CD14-positive monocyte (primary cell): Measurements from ENCODE around the gene CHURC1. TPM values are rescaled to one million over a fixed set of nuclear protein-coding genes. Genes with fewer than 3 reads are reported as not detected.

Experiments
- DNase-seq, 3 donors: peaks; one replicate each; pipeline ENCODE4 v3.0.0-alpha.2; 2011 to 2022
- H2AFZ ChIP-seq: 2 replicates; pipeline ENCODE4 v1.6.0; 2012; ENCODE audit warnings: mild to moderate bottlenecking, low read depth, low read length, inconsistent platforms; ENCODE audit not compliant: insufficient read depth, poor library complexity, severe bottlenecking
- H3K27ac ChIP-seq, 2 donors: 1 replicate in 1 of 2; 2 replicates in 1 of 2; pipeline ENCODE4 v1.5.1; 2012 to 2013; ENCODE audit warnings: low read length in 2 of 2, control low read depth in 1 of 2, inconsistent platforms in 1 of 2, low read depth in 1 of 2, mild to moderate bottlenecking in 1 of 2
- H3K27me3 ChIP-seq, 2 donors: one replicate each; pipeline versions ENCODE4 v1.6.0 to v1.6.1; 2011 to 2013; ENCODE audit warnings: low read length in 2 of 2; ENCODE audit not compliant: control insufficient read depth in 2 of 2, insufficient read depth in 2 of 2
- H3K36me3 ChIP-seq, 2 donors: replicated peaks in 1 of 2; 1 replicate in 1 of 2; 2 replicates in 1 of 2; pipeline versions ENCODE4 v1.5.1 to v1.6.1; 2012 to 2013; ENCODE audit warnings: low read length in 2 of 2, control low read depth in 1 of 2, inconsistent platforms in 1 of 2, mild to moderate bottlenecking in 1 of 2; ENCODE audit not compliant: insufficient read depth in 2 of 2, control insufficient read depth in 1 of 2
- H3K4me1 ChIP-seq, 2 donors: 1 replicate in 1 of 2; 2 replicates in 1 of 2; pipeline versions ENCODE4 v1.5.1 to v1.6.1; 2012 to 2013; ENCODE audit warnings: low read length in 2 of 2, control low read depth in 1 of 2, inconsistent platforms in 1 of 2, mild to moderate bottlenecking in 1 of 2, moderate library complexity in 1 of 2; ENCODE audit not compliant: insufficient read depth in 2 of 2, control insufficient read depth in 1 of 2
- H3K4me2 ChIP-seq: replicated peaks from 2 replicates; pipeline ENCODE3; 2012; ENCODE audit warnings: low read length, moderate library complexity, mild to moderate bottlenecking; ENCODE audit not compliant: poor library complexity, severe bottlenecking; ENCODE audit errors: extremely low read depth
- H3K4me3 ChIP-seq, 3 experiments: fragments of 200-600 bp in 1 of 3; sonication (generic) in 1 of 3; replicated peaks in 1 of 3; 1 replicate in 2 of 3; 2 replicates in 1 of 3; pipeline ENCODE4 v1.5.1; 2011 to 2013; ENCODE audit warnings: low read length in 3 of 3, mild to moderate bottlenecking in 3 of 3, control low read depth in 2 of 3, low read depth in 2 of 3, inconsistent platforms in 1 of 3, moderate library complexity in 1 of 3
- H3K79me2 ChIP-seq: 2 replicates; pipeline ENCODE4 v1.6.0; 2012; ENCODE audit warnings: mild to moderate bottlenecking, control low read depth, inconsistent platforms, low read length, moderate library complexity; ENCODE audit not compliant: insufficient read depth
- H3K9ac ChIP-seq: 2 replicates; pipeline ENCODE4 v1.6.0; 2017; ENCODE audit warnings: low read length, mild to moderate bottlenecking; ENCODE audit not compliant: insufficient read depth, poor library complexity, severe bottlenecking
- H3K9me3 ChIP-seq, 2 donors: replicated peaks in 1 of 2; 1 replicate in 1 of 2; 2 replicates in 1 of 2; pipeline versions ENCODE4 v1.5.1 to v1.6.1; 2012 to 2013; ENCODE audit warnings: low read length in 2 of 2, control low read depth in 1 of 2; ENCODE audit not compliant: control insufficient read depth in 1 of 2, insufficient read depth in 1 of 2
- H4K20me1 ChIP-seq: 2 replicates; pipeline ENCODE4 v1.6.0; 2012; ENCODE audit warnings: mild to moderate bottlenecking, low read length, control low read depth, moderate library complexity; ENCODE audit not compliant: insufficient read depth
- H3K27ac Mint-ChIP-seq, 7 donors: one replicate each; pipeline ENCODE4 v1.8.0; 2020; ENCODE audit warnings: mild to moderate bottlenecking in 7 of 7, mixed read lengths in 7 of 7, moderate library complexity in 6 of 7, inconsistent platforms in 2 of 7
- H3K27me3 Mint-ChIP-seq, 3 donors: one replicate each; pipeline ENCODE4 v1.8.0; 2021 to 2022; ENCODE audit warnings: low read depth in 3 of 3, mild to moderate bottlenecking in 3 of 3, mixed read lengths in 3 of 3, moderate library complexity in 3 of 3, inconsistent platforms in 1 of 3
- H3K36me3 Mint-ChIP-seq, 2 donors: one replicate each; pipeline ENCODE4 v1.8.0; 2020; ENCODE audit warnings: mixed read lengths in 2 of 2, inconsistent platforms in 1 of 2, mild to moderate bottlenecking in 1 of 2
- H3K4me1 Mint-ChIP-seq: one replicate; pipeline ENCODE4 v1.8.0; 2020; ENCODE audit warnings: mild to moderate bottlenecking, mixed read lengths
- H3K4me3 Mint-ChIP-seq, 2 donors: one replicate each; pipeline ENCODE4 v1.8.0; 2020; ENCODE audit warnings: mild to moderate bottlenecking in 2 of 2, mixed read lengths in 2 of 2, moderate library complexity in 1 of 2
- H3K9me3 Mint-ChIP-seq, 7 donors: one replicate each; pipeline ENCODE4 v1.8.0; 2020 to 2022; ENCODE audit warnings: mixed read lengths in 7 of 7, mild to moderate bottlenecking in 6 of 7, moderate library complexity in 6 of 7, inconsistent platforms in 2 of 7
- CTCF ChIP-seq: fragments of 200-600 bp; IDR thresholded peaks from one replicate; pipeline ENCODE4 v1.8.0; 2022; ENCODE audit warnings: antibody characterized with exemption, mild to moderate bottlenecking
- WGBS: methylation state at CpG from one replicate; pipeline ENCODE4 v1.1.5; 2013; ENCODE audit warnings: missing lambda C conversion rate; ENCODE audit not compliant: insufficient coverage; 5-methylcytosine and 5-hydroxymethylcytosine counted together
- intact Hi-C, 2 donors: fragments of 100-400 bp; cut with micrococcal nuclease; formaldehyde crosslinking; loops; one replicate each; pipeline versions ENCODE4 v1.15.0 to v1.15.1; 2023
- polyA plus RNA-seq, 3 donors: library from polyadenylated mRNA; depleted of rRNA in 1 of 3; unstranded in 2 of 3; stranded (reverse) in 1 of 3; fragments of 300-500 nt in 2 of 3; fragments of >200 nt in 1 of 3; fragmentation: Illumina TruSeq in 2 of 3; gene quantifications; 1 replicate in 2 of 3; 2 replicates in 1 of 3; pipeline ENCODE4 v1.2.3, GENCODE V29; 2012 to 2021

The CHURC1 gene
- polyA plus RNA-seq, 3 donors, result 31.1 to 98.3 (median 81.2) TPM

- Mint-ChIP-seq H3K9me3 (no peaks in the 10 kb centered on the region), H3K36me3 (peaks cover 43 to 44% of the 10 kb centered on the region in 2 donors), H3K4me1 (peaks cover 19% of the 10 kb centered on the region), H3K27me3 (peaks cover 0 to 2% (median 1%) of the 10 kb centered on the region in 3 donors), H3K27ac (no peak overlapping the region), H3K4me3 (no peak overlapping the region)
- Histone ChIP-seq H3K9me3 (no peaks in the 10 kb centered on the region), H2AFZ (no peak overlapping the region), H3K9ac (no peak overlapping the region), H3K4me1 (peaks cover 11 to 12% of the 10 kb centered on the region in 2 donors), H3K4me2 (no peak overlapping the region), H4K20me1 (peaks cover 15% of the 10 kb centered on the region), H3K27me3 (no peaks in the 10 kb centered on the region), H3K79me2 (no peaks in the 10 kb centered on the region), H3K4me3 (no peak overlapping the region), H3K36me3 (peaks cover 5 to 51% of the 10 kb centered on the region in 2 donors), H3K27ac (no peak overlapping the region)
- no peak for DNase-seq
- 100% methylated on average over 2 of the region's 6 CpGs for WGBS
- no peak for TF ChIP-seq CTCF
- intact Hi-C loops, result no loop called here
These were observed 32.2 kb downstream of the CHURC1 start for GRCh38 chr14:64946310-64947045.

- Histone ChIP-seq H3K4me3 (no peak overlapping the region), H3K36me3 (peaks cover 5 to 38% of the 10 kb centered on the region in 2 donors), H3K79me2 (no peaks in the 10 kb centered on the region), H3K4me1 (peaks cover 11 to 12% of the 10 kb centered on the region in 2 donors), H2AFZ (no peak overlapping the region), H3K27me3 (no peaks in the 10 kb centered on the region), H3K9me3 (no peaks in the 10 kb centered on the region), H3K27ac (no peak overlapping the region), H4K20me1 (peaks cover 9% of the 10 kb centered on the region), H3K9ac (no peak overlapping the region), H3K4me2 (no peak overlapping the region)
- Mint-ChIP-seq H3K4me3 (peak overlapping the region in 1 of 2 donors; percentile 51), H3K36me3 (peaks cover 32 to 41% of the 10 kb centered on the region in 2 donors), H3K27me3 (peaks cover 0 to 2% (median 1%) of the 10 kb centered on the region in 3 donors), H3K27ac (peak overlapping the region in 3 of 7 donors; percentile 49 to 58 (median 50)), H3K9me3 (no peaks in the 10 kb centered on the region), H3K4me1 (peaks cover 16% of the 10 kb centered on the region)
- DNase-seq, result no peak
- intact Hi-C loops, result no loop called here
- TF ChIP-seq CTCF, result no peak
- WGBS, result 95% methylated on average over 23 of the region's 28 CpGs
These were observed 33.7 kb downstream of the CHURC1 start for GRCh38 chr14:64947710-64948611.
